SK-N-MC (cell line): ENCODE results near the gene PACSIN2.

Source experiments
- EZH2 ChIP-seq: fragments of 200-600 bp; sonication (generic); IDR thresholded peaks from one replicate; pipeline ENCODE4 v1.6.1; 2017; ENCODE audit warnings: antibody characterized with exemption
- FOXP2 ChIP-seq: optimal IDR thresholded peaks from 2 replicates; pipeline ENCODE3; 2011; ENCODE audit warnings: mild to moderate bottlenecking, moderate library complexity; ENCODE audit not compliant: insufficient read depth; ENCODE audit errors: extremely low read length, control extremely low read depth
- POLR2AphosphoS5 ChIP-seq: IDR thresholded peaks from 2 replicates; pipeline ENCODE4 v1.6.1; 2012; ENCODE audit warnings: mild to moderate bottlenecking, low read depth, low read length, borderline replicate concordance

DNA sequence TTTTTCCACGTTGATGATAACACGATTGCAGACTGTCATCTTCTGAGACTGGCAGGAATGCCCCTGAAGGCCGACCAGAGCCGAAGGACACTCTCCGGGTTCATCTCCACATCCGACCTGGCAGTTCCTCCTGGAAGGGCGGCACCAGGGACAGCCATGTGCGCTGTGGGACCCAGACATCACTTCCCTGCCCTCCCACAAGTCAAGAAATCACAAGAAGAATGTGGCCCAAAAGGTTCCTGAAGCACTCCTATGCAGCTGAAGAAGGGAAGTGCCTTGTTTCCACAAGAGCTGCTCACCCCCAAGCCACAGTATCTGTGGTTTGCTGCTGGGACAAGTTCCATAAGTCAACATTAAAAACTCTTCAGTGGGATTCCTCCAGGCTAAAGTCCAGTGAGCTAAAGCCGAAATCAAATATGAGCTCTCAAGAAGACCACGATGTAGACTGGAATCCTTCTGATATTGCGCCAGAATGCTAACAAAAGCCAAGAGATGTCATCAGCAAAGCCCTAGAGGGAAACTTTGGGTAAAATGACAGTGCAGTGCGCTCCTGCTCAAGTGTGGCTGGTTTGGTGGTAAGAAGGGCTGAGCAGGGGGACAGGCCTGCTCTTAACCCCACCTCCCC is 21.2 kb downstream of the PACSIN2 start:
- TF ChIP-seq POLR2AphosphoS5 (no peak), EZH2 (no peak), FOXP2 (no peak)
